NCI-H187 (cell line): Measurements from ENCODE around the gene GNAS.

Experiments used
- DNase-seq, 2 experiments: peaks; one replicate each; lab custom pipeline; 2025; lab: John Stamatoyannopoulos, UW

Gene GNAS

DNA sequence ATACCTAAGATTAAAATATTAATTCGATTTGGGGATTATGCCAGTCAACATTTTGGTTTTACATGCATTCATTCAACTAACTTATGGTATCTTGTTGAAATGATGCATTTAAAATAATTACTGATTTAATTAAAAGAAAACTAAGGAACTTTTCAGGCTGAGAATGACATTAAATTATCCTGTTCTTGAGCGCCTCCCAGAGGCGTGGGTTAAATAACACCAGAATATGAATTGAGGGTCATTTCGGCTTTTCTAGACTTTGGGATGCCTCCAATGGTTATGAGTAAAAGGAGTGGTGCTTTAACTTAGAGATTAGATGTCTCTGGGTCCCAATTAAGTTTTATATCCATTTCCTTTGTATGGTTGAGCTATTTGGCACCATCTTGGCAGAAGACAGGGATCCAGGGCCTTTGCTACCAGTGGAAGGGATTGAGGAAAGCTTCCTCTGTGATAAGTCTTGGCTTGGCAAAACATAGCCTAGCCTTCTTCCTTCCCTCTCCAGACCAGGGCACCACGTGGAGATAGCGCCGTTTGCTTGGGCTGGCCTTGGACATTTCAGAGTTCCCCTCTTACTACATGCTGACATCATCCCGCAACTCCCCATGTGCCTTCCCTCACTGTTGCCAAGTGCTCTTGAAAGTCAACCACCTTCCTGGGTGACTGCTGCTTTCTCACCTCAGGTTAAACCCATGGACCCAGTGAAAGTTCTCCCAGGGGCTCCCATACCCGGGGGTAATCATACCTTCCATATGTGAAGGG, 28.7 kb downstream of the GNAS start:
- DNase-seq: no peak

DNA sequence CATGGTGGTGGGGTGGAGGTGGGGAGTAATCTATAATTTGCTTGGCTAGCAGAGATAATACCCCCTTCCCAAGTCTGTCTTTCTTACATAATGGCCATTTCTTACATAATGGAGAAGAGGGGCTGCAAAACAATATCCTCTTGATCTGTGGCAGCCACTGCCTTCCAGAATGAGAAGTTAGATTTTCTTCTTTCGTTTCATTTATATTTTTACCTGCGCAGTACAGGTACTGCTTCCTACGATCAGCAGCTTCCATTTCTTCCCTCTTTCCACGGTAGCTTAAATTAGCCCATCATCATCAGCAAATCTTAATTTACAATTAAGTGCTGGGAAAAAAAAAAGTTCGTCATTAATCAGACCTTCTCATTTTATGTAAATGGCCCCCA, 30.2 kb downstream of the GNAS start:
- no peak for DNase-seq

DNA sequence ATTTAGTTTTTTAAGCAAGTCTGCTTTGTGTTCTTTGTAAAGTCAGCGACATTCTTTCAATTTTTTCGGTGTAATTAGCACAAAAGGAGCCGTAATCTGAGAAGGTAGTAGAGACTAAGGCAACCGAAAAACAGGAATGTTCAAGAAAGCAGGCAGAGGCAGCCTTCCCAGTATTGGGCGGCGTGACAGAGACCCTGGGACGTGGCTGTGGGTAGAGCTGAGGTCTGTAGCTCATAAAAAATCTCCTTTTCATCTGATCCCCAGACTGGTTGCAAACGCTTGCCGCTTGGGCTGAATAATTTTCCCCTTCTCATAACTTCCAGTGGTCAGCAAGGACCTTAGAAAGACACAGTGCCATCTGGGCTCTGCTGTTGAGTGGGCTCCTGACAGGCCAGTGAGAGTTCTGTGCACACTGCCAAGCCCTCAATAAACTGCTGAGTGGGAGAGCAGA, 30.8 kb downstream of the GNAS start:
- no peak for DNase-seq

DNA sequence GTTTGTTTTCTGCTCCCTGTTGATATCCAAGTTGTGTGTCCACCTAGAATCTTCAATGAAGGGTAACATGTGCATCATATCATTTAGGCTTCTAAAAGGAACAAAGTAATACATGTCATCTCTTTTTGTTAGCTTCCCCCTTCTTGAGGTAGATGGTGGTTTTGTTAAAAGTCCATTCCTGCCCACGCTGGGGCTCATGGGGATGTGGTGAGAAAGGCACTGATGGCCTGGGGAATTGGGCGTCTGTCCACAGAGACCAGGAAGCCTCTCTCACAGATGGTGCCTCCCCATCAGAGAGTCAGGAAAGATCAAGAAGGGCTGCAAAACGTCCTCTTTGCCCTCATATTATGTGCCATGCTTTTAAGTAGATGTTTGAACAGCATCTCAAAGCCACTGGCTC, 32.5 kb downstream of the GNAS start:
- no peak for DNase-seq

DNA sequence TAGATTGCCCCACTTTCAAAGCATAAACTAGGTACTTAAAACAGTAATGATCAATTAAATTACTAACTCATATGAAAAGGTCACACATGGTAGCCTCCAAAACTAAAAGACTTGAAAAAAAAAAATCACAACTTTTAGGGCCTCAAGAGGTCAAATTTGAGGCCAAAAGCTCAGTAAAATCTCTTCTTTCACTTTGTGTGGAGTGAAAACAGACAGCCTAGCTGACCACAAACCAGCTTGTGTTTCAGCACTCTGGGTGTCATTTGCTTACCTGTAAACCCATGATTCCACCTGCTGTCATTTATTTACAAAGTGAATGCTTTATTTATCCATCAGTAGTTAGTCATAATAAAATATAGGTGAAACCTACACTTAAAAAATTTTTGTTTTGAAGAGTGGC, 34.0 kb downstream of the GNAS start:
- no peak for DNase-seq

DNA sequence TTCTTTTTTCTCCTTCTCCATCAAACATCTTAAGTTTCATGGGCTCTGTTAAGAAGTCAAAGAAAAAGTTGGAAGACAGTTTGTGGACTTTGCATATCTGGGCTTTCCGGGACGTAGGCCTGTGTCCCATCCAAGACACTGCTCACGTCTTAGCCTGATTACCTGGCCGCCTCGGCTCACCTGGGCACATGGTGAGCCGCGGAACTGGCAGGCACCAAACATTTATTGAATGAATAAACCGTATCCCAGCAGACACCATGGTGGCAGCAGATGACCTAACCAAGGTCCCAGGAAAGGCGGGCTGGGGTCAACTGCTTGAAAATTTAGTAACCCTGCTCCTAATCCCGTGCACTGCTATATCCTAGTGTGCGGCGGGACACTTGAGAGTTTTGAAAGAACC, 35.6 kb downstream of the GNAS start:
- DNase-seq: no peak

DNA sequence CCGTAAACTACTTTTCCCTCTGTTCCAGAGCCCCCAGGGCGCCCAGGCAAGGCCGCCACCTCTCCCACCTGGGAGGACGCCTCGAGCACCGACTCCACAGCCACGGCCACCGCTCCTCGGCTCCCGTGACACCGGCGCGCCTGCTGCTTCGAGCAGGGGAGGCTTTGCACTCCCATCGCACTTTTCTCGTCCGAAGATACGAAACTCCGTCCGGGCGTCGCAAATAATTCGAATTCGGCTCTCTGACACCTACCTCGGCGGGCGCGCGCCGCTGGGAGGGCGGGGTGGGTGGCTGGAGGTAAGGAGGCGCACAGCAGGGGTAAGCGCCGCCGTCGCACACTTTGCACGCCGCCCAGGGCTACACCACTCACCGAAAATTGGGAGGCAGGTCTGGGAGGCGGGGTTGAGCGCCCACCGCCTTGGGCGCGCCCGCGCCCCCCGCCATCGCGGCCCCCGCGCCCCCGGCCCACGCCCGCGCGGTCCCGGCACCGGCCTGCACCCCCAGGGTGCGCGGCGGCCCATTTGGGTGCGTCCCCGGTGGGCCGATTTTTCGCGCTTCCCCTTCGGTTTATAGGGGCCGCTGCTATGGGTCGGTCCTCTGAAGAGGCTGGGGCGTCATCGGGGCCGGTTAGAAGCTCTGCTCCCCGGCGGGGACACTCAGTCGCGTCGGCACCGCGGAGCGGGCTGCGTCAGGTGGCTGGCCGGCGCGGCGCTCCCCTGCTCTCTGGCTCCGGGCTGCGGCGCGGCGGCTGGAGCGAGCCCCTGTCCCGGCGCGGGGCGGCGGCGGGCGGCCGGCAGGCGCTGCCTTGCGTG, 36.2 kb downstream of the GNAS start:
- DNase-seq: no peak

DNA sequence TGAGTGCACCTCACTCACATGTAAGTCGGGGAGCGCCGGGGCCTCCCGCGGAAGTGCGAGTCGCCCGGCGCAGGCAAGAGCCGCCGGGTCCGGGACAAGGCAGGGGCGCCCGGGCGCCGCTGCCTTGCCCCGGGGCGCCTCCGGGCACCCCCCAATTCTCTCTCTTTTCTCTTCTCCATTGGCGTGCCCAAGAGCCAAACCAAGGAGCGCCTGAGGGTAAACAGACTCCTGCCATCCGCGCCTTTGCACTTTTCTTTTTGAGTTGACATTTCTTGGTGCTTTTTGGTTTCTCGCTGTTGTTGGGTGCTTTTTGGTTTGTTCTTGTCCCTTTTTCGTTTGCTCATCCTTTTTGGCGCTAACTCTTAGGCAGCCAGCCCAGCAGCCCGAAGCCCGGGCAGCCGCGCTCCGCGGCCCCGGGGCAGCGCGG, 36.8 kb downstream of the GNAS start:
- DNase-seq: no peak

DNA sequence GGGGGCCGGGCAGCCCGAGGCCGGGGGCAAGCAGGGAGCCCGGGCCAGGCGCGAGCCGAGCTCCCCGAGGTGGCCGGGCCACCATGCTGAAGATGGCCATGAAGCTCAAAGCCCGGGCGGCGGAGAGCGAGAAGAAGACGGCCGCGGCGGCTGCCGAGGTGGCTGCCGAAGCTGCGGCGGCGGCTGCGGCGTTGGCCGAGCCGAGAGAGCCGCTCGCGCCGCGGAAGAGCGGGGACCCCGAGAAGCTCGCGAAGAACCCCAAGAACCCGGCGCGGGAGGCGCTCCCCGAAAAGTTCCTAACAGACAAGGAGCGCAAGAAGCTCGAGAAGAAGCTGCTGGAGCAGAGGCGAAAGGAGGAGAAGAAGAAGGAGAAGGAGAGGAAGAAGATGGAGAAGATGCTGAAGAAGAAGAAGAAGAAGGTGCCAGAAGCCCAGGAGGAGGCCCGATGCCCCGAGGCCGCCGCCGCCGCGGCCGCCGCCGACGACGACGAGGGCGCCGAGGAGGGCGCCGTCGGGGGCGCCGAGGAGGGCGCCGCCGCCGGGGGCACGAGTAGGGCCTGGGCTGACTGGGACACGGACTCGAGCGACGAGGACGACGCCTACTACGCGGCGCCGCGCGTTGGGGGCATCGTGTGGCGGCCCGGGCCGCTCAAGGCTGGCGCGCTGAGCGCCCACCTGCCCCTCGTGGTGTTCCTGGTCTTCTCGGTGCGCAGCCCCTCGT, 37.4 kb downstream of the GNAS start:
- DNase-seq: no peak

DNA sequence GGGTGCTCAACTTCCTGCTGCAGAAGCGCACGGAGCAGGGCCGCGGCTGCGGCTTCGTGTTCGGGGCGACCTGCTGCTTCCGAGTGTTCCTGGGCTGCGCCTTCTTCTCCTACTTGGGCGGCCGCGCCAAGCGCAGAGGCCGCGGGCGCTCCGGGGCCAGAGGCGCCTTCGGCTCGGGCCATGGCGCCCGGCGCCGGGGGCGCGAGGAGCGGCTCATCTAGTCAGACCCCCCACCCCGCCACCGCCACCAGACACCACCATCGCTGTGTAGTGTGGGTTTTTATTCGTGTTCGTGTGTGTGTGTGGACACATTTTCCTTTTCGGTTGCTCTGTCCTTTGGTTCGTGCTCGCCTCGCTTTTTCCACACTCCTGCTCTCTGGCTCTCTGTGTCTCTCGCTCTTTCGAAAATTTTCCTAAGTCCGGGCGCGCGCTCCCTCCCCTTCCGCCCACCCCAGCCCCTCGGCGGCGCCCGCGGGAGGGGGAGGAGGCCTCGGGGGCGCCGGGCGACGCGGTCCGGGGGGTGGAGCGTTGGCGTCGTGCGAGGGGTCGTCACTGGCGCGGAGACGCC, 38.1 kb downstream of the GNAS start:
- DNase-seq: peak in 1 of 2 experiments; percentile 57

DNA sequence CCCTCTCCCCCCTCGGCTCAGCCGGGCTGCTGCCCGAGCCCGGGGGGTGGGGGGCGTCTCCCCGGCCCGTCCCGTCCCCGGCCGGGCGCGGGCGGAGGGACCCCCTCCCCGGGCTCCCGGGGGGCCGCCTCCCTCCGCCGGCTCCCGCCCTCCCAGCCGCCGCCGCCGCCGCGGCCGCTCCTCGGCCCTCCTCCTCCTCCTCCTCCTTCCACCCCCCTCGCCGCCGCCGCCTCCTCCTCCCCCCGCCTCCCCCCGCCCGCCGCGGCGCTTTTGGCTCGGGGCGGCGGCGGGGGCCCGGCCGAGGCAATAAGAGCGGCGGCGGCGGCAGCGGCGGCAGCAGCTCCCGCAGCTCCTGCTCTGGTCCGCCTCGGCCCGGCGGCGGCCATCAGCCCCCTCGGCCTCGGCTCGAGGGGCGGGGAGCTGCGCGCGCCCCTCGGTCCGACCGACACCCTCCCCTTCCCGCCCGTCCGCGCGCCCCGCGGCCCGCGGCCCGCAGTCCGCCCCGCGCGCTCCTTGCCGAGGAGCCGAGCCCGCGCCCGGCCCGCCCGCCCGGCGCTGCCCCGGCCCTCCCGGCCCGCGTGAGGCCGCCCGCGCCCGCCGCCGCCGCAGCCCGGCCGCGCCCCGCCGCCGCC, 38.7 kb downstream of the GNAS start:
- peak in 1 of 2 experiments; percentile 72 for DNase-seq

DNA sequence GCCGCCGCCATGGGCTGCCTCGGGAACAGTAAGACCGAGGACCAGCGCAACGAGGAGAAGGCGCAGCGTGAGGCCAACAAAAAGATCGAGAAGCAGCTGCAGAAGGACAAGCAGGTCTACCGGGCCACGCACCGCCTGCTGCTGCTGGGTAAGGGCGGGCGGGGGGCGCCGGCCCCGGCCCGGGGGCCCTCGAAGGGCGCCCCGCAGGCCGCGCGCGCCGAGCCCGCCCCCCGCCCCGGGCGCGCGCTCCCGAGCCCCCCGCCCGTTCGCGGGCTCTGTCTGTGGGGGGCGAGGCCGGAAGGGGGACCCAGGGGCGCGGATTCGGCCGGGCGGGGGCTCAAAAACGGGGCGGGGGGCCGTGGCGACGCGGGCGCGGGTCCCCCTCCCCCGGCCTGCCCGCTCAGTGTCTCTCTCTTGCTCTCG, 39.2 kb downstream of the GNAS start:
- no peak for DNase-seq

DNA sequence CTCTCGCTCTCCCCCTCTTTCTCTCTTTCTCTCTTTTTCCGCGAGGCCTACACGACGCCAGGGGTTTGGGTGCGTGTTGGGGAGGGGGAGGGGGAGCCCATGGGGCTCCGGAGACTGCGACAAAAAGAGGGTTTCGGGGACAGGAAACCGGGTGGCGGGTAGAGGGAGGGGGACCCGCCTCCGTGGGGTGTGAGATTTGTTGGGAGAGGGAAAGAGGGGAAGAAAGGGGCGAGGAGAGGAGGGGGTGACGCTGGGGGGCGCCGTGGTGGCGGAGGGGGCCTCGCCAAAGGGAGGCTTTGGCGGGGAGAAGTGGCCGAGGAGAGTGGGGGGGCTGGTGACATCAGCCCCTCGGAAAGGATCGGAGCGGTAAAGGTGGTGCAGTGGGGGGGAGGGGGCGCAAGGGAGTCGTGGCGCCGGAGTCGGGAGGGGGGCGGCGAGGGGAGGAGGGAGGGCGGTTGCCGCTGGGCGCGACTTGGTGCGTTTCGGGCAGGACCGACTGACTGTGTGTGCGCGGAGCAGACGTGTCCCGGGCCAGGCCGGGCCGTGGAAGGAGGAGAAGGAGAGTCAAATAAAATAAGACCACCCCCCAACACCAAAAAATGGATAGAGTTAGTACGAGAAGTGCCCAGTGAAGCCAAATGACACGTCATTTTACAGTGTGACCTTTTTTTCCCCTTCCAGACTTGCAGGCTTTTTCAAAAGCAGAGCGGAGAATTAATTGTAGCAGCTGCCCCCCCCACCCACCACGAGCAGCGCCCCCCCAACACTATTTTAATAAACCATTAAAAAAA, 39.8 kb downstream of the GNAS start:
- peak; percentile 29 to 33 for DNase-seq

DNA sequence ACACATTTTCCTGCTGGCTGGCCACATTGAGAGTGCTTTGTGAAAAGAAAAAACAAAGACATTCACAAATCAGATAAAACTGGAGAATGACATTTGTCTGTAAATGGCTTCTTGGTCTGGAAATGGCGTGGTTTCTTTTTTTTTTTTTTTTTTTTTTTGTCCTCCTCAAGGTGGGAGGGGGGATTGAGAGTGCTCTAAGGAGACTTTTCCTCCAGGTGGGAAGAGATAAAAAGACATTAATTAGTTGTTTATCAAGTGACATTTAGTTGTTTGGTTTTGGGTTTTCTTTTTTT, 40.4 kb downstream of the GNAS start:
- DNase-seq: no peak

DNA sequence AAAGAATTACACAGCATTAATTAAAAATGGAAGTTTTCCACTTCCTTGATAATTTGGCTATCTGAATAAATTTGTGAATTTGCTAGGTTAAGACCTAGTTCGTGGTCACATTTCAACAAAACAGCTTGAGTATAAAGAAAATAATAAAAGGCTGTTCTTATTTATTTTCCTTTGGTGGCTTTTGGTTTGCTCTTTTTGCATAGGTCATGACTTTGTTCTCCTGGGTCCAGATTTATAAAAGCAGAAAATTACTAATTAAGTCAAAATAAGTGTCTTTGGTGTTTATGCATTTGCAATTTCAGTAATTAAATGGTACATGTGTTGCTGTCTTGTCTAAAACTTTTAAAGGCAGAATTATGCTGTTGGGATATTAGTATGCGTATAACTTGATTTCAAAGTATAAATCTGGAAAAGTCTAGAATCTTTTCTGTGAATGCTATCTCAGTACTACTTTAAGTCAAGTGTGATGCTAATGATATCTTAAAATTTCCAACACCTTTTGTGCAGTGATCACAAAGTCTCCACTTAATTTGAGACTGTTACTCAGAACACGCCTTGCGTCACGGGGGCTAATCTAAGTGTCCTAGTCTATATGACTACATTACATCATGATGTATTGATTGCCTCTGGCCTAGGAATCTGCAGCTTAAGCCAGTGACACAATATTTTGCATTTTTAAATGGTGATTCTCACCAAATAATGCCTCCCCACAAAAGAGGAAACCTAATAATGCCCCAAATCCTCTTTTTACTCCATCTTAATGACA, 41.0 kb downstream of the GNAS start:
- DNase-seq: no peak

DNA sequence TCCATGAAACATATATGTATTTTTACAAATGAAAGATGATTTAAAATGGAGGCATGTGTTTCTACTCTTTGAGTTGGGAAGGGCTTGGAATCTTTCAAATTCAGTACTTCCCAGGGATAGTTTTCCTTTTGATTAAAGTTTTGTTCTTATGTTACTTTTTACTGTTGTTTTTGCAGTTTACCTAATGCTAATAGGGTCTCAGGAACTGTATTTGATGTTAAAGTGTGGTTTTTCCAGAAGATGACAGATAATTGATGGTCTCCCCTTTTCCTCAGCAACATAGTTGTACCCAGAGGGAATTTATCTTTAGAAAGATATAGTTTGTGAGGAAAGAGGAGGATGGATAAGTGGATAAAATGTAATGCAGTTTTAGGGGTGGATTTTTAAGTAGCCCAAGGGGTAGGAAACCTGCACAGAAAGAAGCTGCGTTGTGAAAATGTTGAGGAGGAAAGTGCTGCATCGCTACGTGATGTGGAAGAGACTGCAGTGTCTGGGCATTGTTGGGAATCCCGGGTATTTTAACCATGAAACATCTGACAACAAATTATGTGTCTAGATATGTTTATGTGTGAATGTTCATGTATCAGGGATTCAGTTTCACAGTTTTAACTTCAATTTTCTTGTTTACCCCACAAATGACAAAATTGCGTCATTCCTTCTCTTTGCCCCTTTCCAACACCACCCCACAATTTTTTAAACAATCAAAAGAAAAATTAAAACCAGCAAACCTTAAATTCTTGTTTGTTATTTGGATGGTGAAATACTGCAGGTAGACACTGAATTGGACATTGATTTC, 42.3 kb downstream of the GNAS start:
- DNase-seq: no peak

DNA sequence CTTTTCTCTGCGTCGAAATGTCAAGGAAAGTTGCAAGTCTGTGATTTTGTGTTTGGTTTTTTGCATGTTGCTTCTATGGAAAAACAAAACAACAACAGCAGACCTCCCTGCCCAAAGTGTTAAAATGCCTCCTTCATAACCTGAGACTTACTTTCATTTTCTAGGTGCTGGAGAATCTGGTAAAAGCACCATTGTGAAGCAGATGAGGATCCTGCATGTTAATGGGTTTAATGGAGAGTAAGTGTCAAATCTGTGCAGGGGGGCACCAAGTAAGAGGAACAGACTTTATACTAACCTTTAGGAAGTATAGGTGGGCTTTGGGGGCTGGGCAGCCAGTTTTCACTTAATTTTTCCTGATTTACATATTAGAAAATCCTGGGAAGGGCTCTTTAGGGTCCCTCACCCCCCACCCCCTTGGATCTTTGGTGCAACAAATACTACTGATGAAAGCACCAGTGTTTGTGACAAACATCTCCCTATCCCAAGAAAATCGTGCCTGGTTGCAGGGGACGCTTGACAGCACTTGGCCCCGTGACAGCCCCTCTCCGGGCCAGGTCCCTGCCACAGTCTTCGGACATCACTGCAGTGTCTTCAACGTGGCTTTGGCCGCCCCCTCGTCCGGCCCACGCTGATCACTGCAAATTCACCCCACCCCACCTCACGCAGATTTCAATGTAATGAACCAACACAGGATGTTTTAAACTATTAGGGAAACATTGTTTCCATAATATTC, 43.1 kb downstream of the GNAS start:
- no peak for DNase-seq

DNA sequence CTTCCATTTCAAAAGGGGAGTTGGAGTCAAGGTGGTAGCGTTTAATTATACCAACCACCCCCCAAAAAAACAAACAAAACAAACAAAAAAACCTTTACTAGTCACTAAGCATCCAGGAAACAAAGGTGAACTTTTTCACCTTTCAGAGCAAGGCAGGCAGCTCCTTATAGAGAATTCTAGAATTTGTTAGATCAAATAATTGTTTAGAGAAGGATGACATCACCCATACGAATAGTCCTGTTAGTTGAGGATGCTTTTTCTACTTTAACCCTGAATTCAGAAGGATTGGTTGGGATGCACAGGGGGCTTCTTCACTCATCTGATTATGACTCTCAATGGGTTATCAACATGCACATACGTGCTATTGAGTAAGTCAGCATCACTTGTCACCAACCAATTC, 44.3 kb downstream of the GNAS start:
- DNase-seq: no peak

DNA sequence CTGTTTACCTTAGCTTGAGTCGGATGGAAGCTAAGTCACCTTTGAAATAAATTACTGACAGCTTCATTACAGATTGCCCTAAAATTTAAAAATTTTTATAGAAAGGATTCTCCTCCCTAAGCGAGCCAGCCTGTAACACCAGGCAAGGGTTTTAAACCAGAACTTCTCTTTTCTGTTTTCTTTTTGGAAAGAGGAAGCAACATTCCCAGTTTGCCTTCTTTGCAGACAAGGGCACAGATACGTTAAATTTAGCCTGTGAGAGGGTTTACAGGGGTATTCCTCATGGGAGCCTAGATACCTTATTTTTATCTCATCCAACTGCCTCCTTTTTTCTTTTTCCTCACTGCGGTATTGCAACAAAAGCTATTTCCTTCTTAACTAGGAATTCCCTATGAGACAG, 45.0 kb downstream of the GNAS start:
- DNase-seq: no peak
